LNCAP (cell line): ENCODE measurements around the gene FOLR3.

Experiments
- CTCF ChIP-seq: fragments of 450-650 bp; IDR thresholded peaks from 2 replicates; pipeline ENCODE4 v1.5.1; 2017; ENCODE audit warnings: mild to moderate bottlenecking

FOLR3 gene

GRCh38 chr11:72140661-72141060 is 5.1 kb downstream of the FOLR3 start:
- no peak for TF ChIP-seq CTCF

GRCh38 chr11:72141066-72141465 is 5.5 kb downstream of the FOLR3 start:
- TF ChIP-seq CTCF = no peak

GRCh38 chr11:72144807-72145565 is 9.5 kb downstream of the FOLR3 start:
- TF ChIP-seq CTCF = no peak

- no peak for TF ChIP-seq CTCF
Observed at GRCh38 chr11:72146625-72147024, 11.1 kb downstream of the FOLR3 start.

- TF ChIP-seq CTCF = no peak
Observed at GRCh38 chr11:72150882-72151281, 15.4 kb downstream of the FOLR3 start.

- TF ChIP-seq CTCF = no peak
Observed at GRCh38 chr11:72154816-72155215, 19.3 kb downstream of the FOLR3 start.

GRCh38 chr11:72155751-72156150 is 20.2 kb downstream of the FOLR3 start:
- TF ChIP-seq CTCF = no peak

- no peak for TF ChIP-seq CTCF
Observed at GRCh38 chr11:72157131-72157530, 21.6 kb downstream of the FOLR3 start.
